K562 (cell line): ENCODE data around the gene SUMF2. TPM values are rescaled to one million over a fixed set of nuclear protein-coding genes. Genes with fewer than 3 reads are reported as not detected.

ENCODE experiments used
- ATAC-seq: fragments of 200-7000 bp; cut with Tn5 transposase; 3 replicates; pipeline ENCODE4 v1.9.1; 2020; ENCODE audit warnings: moderate library complexity
- BruUV-seq: library from RNA; stranded (reverse); fragments of 400-500 nt; replicated peaks from 2 replicates; lab custom pipeline; 2021; lab: Mats Ljungman, UMichigan
- CTCF ChIA-PET: fragments of 300-600 bp; formaldehyde crosslinking; extraction: SDS; loops from one replicate; lab custom pipeline; 2021; ENCODE audit warnings: low intra/inter-chr PET ratio; lab: Yijun Ruan, JAX
- POLR2A ChIA-PET: fragments of 300-600, 350-650 bp; sonication (Branson Sonifier 250); formaldehyde crosslinking; extraction: SDS; loops from one replicate; lab custom pipeline; 2021; ENCODE audit warnings: antibody characterized with exemption, inconsistent platforms; lab: Yijun Ruan, JAX
- DNase-seq, 4 experiments: peaks; one replicate each; pipeline versions ENCODE4 v3.0.0 to v3.0.0-alpha.2; 2011 to 2018; ENCODE audit warnings: low spot score in 3 of 4, mixed read lengths in 3 of 4; ENCODE audit errors: extremely low read depth in 1 of 4
- FAIRE-seq: peaks from 2 replicates; lab custom pipeline; 2011; peaks lifted over from hg19 to GRCh38; lab: Jason Lieb, UNC
- H2AFZ ChIP-seq: 2 replicates; pipeline ENCODE4 v1.6.0; 2011; ENCODE audit warnings: low read depth, low read length, control low read depth, inconsistent platforms
- H3K27ac ChIP-seq: fragments of 200-600 bp; 3 replicates; pipeline ENCODE4 v1.8.0; 2011; ENCODE audit warnings: low read depth, mild to moderate bottlenecking, control low read depth, inconsistent platforms, low read length, moderate library complexity, mixed read lengths; ENCODE audit errors: extremely low read depth
- H3K27me3 ChIP-seq, 2 experiments: fragments of 300-600 bp in 1 of 2; 2 replicates in 1 of 2; 3 replicates in 1 of 2; pipeline versions ENCODE4 v1.6.0 to v1.8.0; 2011; ENCODE audit warnings: inconsistent platforms in 2 of 2, low read length in 2 of 2, mild to moderate bottlenecking in 1 of 2, mixed read lengths in 1 of 2, moderate library complexity in 1 of 2; ENCODE audit not compliant: control insufficient read depth in 2 of 2, insufficient read depth in 2 of 2
- H3K36me3 ChIP-seq: fragments of 300-600 bp; 3 replicates; pipeline ENCODE4 v1.8.0; 2011; ENCODE audit warnings: mild to moderate bottlenecking, low read length, inconsistent platforms; ENCODE audit not compliant: control insufficient read depth, insufficient read depth
- H3K4me1 ChIP-seq, 2 experiments: fragments of 200-600 bp in 1 of 2; replicated peaks in 1 of 2; 2 replicates in 1 of 2; 3 replicates in 1 of 2; pipeline versions ENCODE4 v1.5.1 to v1.8.0; 2011; ENCODE audit warnings: inconsistent platforms in 2 of 2, low read length in 2 of 2, mild to moderate bottlenecking in 1 of 2, mixed read lengths in 1 of 2, moderate library complexity in 1 of 2; ENCODE audit not compliant: control insufficient read depth in 2 of 2, insufficient read depth in 2 of 2
- H3K4me2 ChIP-seq: 2 replicates; pipeline ENCODE4 v1.6.1; 2011; ENCODE audit warnings: low read length, control low read depth, inconsistent platforms, mixed read lengths; ENCODE audit not compliant: insufficient read depth
- H3K4me3 ChIP-seq: fragments of 200-600 bp; sonication (generic), shearing (Covaris generic); 2 replicates; pipeline ENCODE4 v1.5.1; 2016; ENCODE audit warnings: control low read depth, inconsistent platforms
- H3K79me2 ChIP-seq: fragments of 200-600 bp; 3 replicates; pipeline ENCODE4 v1.8.0; 2011; ENCODE audit warnings: low read length, inconsistent platforms; ENCODE audit not compliant: control insufficient read depth, insufficient read depth
- H3K9ac ChIP-seq, 2 experiments: 2 replicates each; pipeline versions ENCODE4 v1.6.0 to v1.6.1; 2011; ENCODE audit warnings: low read depth in 2 of 2, low read length in 2 of 2, control low read depth in 1 of 2, inconsistent platforms in 1 of 2, mild to moderate bottlenecking in 1 of 2, mixed read lengths in 1 of 2; ENCODE audit not compliant: insufficient read depth in 1 of 2
- H3K9me1 ChIP-seq: one replicate; pipeline ENCODE4 v1.6.0; 2011; ENCODE audit warnings: inconsistent platforms, mild to moderate bottlenecking, low read length, moderate library complexity; ENCODE audit not compliant: control insufficient read depth, insufficient read depth
- H3K9me3 ChIP-seq: replicated peaks from 2 replicates; pipeline ENCODE4 v1.5.1; 2011; ENCODE audit warnings: low read depth, low read length, inconsistent platforms; ENCODE audit not compliant: control insufficient read depth, insufficient read depth
- H4K20me1 ChIP-seq: replicated peaks from 2 replicates; pipeline ENCODE4 v1.6.1; 2011; ENCODE audit warnings: low read length, inconsistent platforms, mixed read lengths; ENCODE audit not compliant: control insufficient read depth, insufficient read depth
- KDM1A ChIP-seq, 2 experiments: fragments of 450-650 bp; IDR thresholded peaks; 2 replicates each; pipeline ENCODE4 v1.6.1; 2016; ENCODE audit warnings: mild to moderate bottlenecking in 2 of 2
- MBD2 ChIP-seq: sonication (generic); IDR thresholded peaks from 2 replicates; pipeline ENCODE4 v1.6.1; 2016; ENCODE audit warnings: low read depth, borderline replicate concordance
- MYNN ChIP-seq, 2 experiments: sonication (generic); formaldehyde crosslinking in 1 of 2; IDR thresholded peaks; 2 replicates each; pipeline versions ENCODE4 v1.5.0 to v1.6.1; 2016 to 2020; ENCODE audit warnings: antibody characterized with exemption in 1 of 2, missing genetic modification reagents in 1 of 2
- POLR2A ChIP-seq: fragments of 450-650 bp; conservative IDR thresholded peaks from 2 replicates; pipeline ENCODE4 v1.6.1; 2016
- POLR2AphosphoS2 ChIP-seq: IDR thresholded peaks from 2 replicates; pipeline ENCODE4 v1.6.1; 2012; ENCODE audit warnings: low read length, improper control_type of control experiment
- SUPT5H ChIP-seq: fragments of 450-650 bp; IDR thresholded peaks from 2 replicates; pipeline ENCODE4 v1.6.1; 2016
- THAP12 ChIP-seq: fragments of 250-450 bp; sonication (Bioruptor Pico); IDR thresholded peaks from 2 replicates; pipeline ENCODE4 v1.9.0; 2021; ENCODE audit warnings: mild to moderate bottlenecking, inconsistent platforms
- ZNF77 ChIP-seq: fragments of 250-450 bp; sonication (Bioruptor Pico); IDR thresholded peaks from 2 replicates; pipeline ENCODE4 v1.5.0; 2020
- ZNF79 ChIP-seq: fragments of 250-450 bp; sonication (Bioruptor Pico); IDR thresholded peaks from 2 replicates; pipeline ENCODE4 v1.4.0; 2020; ENCODE audit warnings: low read depth, mild to moderate bottlenecking, moderate library complexity
- whole genome bisulfite sequencing: fragments of 100-300 bp; shearing (Covaris generic); methylation state at CpG from one replicate; pipeline ENCODE4 v1.1.6; 2016; ENCODE audit warnings: low coverage, mixed read lengths; ENCODE audit not compliant: insufficient coverage; ENCODE audit errors: missing lambda C conversion rate; 5-methylcytosine and 5-hydroxymethylcytosine counted together
- in situ Hi-C: fragments of 300-500 bp; cut with MboI; formaldehyde crosslinking; loops from 4 replicates; pipeline ENCODE4 v1.15.0; 2018; ENCODE audit warnings: inconsistent platforms, mixed read lengths
- intact Hi-C: fragments of 100-400 bp; cut with micrococcal nuclease; formaldehyde crosslinking; loops from 2 replicates; pipeline ENCODE4 v1.14.2; 2022
- polyA plus RNA-seq, 8 experiments: library from polyadenylated mRNA; depleted of rRNA in 4 of 8; stranded (reverse) in 5 of 8; unstranded in 3 of 8; fragments of >200 nt; fragmentation: Nextera tagmentation in 2 of 8; fragmentation: Illumina TruSeq in 1 of 8; extraction: Ambion mirVana in 2 of 8; extraction: Trizol in 1 of 8; gene quantifications; 2 replicates each; pipeline versions ENCODE4 v1.2.1 to v1.2.3, GENCODE V29; 2011 to 2014; ENCODE audit warnings: inconsistent platforms in 1 of 8, missing spikeins in 1 of 8
- total RNA-seq, 7 experiments: library from RNA; depleted of rRNA in 6 of 7; stranded (reverse); fragments of >200 nt in 6 of 7; fragmentation: Illumina TruSeq in 2 of 7; extraction: Trizol in 2 of 7; gene quantifications; 2 replicates each; pipeline versions ENCODE4 v1.2.1 to v1.2.3, GENCODE V29; 2011 to 2021; ENCODE audit warnings: low replicate concordance in 1 of 7

The SUMF2 gene
- total and polyA plus RNA-seq, 9 of the 15 experiments (the other 6 are each of a cell fraction or from before 2014, with no cell fraction given): 39.0 to 113 (median 67.7) TPM

GRCh38 chr7:56099653-56100052 is 35.6 kb downstream of the SUMF2 start:
- WGBS: 91% methylated on average over 3 of the region's 3 CpGs
- Histone ChIP-seq H3K4me3 (no peak overlapping the region), H3K4me1 (peaks cover 2 to 7% of the 10 kb centered on the region in 2 experiments; a peak in 4 of 5 replicates), H3K9me3 (no peaks in the 10 kb centered on the region), H3K27ac (no peak overlapping the region)
- intact Hi-C loops (no loop called here), in situ Hi-C loops (no loop called here)
- no peak for DNase-seq
- TF ChIP-seq POLR2AphosphoS2 (peak; percentile 66; the same call in 1 of the 2 replicates), MBD2 (no peak), MYNN (IDR thresholded peaks at IDR 0.05) (peak; percentile 15; the same call in 1 of the 2 replicates), MYNN (CRISPR knock-in tag; IDR thresholded peaks at IDR 0.05) (no peak), POLR2A (no peak; the same call in 1 of the 2 replicates), KDM1A (IDR thresholded peaks at IDR 0.05) (no peak), THAP12 (CRISPR knock-in tag) (no peak), ZNF77 (CRISPR knock-in tag) (no peak), SUPT5H (peak; percentile 3; the same call in 1 of the 2 replicates), ZNF79 (CRISPR knock-in tag) (no peak)
- TF ChIP-seq, all 486 proteins: peak for 3
- no TSS peak for BruUV-seq
- no peak for FAIRE-seq
- ChIA-PET POLR2A (interaction anchor here (0.6 to 1.0 kb wide), 2 partner anchors 26 to 77 kb away, joined by 3 to 4 read pairs; no protein-coding TSS in a partner anchor), CTCF (no interaction called here)
- H3K79me2 ChIP-seq: peaks cover 23% of the 10 kb centered on the region
- no peak overlapping the region for H3K4me2 ChIP-seq
- ATAC-seq: peak; percentile 64
- H3K27me3 ChIP-seq: no peaks in the 10 kb centered on the region
- H4K20me1 ChIP-seq: peaks cover 8% of the 10 kb centered on the region; the same call in 1 of the 2 replicates
- H3K9me1 ChIP-seq: no peaks in the 10 kb centered on the region
- H3K36me3 ChIP-seq: peaks cover 56% of the 10 kb centered on the region
- H3K9ac ChIP-seq: no peak overlapping the region
- no peak overlapping the region for H2AFZ ChIP-seq
